Type B pancreatic cell (in vitro differentiated cells): ENCODE data around the gene GPR171. TPM values are rescaled to one million over a fixed set of nuclear protein-coding genes. Genes with fewer than 3 reads are reported as not detected.
"Not testable (repeated sequence)": the region's sequence is repeated elsewhere in the genome, so short reads cannot be mapped to it uniquely, and the experiment has no call there.

Source experiments
- DNase-seq: peaks from one replicate; pipeline ENCODE4 v3.0.0; 2021; ENCODE audit warnings: mixed read lengths; ENCODE audit not compliant: unreplicated experiment; ENCODE audit errors: extremely low spot score
- H3K27ac Mint-ChIP-seq: 2 replicates; pipeline ENCODE4 v1.8.0; 2021; ENCODE audit warnings: mild to moderate bottlenecking, mixed read lengths
- H3K27me3 Mint-ChIP-seq: 2 replicates; pipeline ENCODE4 v1.8.0; 2021; ENCODE audit warnings: mixed read lengths
- H3K36me3 Mint-ChIP-seq: 2 replicates; pipeline ENCODE4 v1.8.0; 2021; ENCODE audit warnings: mixed read lengths
- H3K4me1 Mint-ChIP-seq: one replicate; pipeline ENCODE4 v1.8.0; 2021; ENCODE audit warnings: mixed read lengths; ENCODE audit not compliant: unreplicated experiment
- H3K4me3 Mint-ChIP-seq: 2 replicates; pipeline ENCODE4 v1.8.0; 2021; ENCODE audit warnings: mild to moderate bottlenecking, mixed read lengths
- H3K9me3 Mint-ChIP-seq: 2 replicates; pipeline ENCODE4 v1.8.0; 2021; ENCODE audit warnings: mixed read lengths
- CTCF ChIP-seq: fragments of 200-600 bp; sonication (generic); conservative IDR thresholded peaks from 2 replicates; pipeline ENCODE4 v1.5.0; 2021; ENCODE audit warnings: antibody characterized with exemption, mild to moderate bottlenecking
- total RNA-seq: library from RNA; stranded (reverse); gene quantifications from 2 replicates; pipeline ENCODE4 v1.2.1, GENCODE V29; 2021; ENCODE audit warnings: low replicate concordance

GPR171 gene
- total RNA-seq, 1 donor from 2014 or later, result not detected

- Mint-ChIP-seq H3K4me1 (peaks cover 15% of the 10 kb centered on the region), H3K4me3 (no peak overlapping the region), H3K27me3 (no peaks in the 10 kb centered on the region), H3K9me3 (no peaks in the 10 kb centered on the region), H3K27ac (no peak overlapping the region), H3K36me3 (no peaks in the 10 kb centered on the region)
- DNase-seq, result no peak
- no peak for TF ChIP-seq CTCF
These were observed 20.5 kb downstream of the GPR171 start for GRCh38 chr3:151182349-151183079.

GRCh38 chr3:151178208-151178845, 24.7 kb downstream of the GPR171 start:
- H3K27ac Mint-ChIP-seq, result no peak overlapping the region
- H3K4me3 Mint-ChIP-seq, result no peak overlapping the region
- peaks cover 14% of the 10 kb centered on the region for H3K4me1 Mint-ChIP-seq
- DNase-seq, result no peak
- TF ChIP-seq CTCF, result no peak
- no peaks in the 10 kb centered on the region for H3K27me3 Mint-ChIP-seq
- no peaks in the 10 kb centered on the region for H3K9me3 Mint-ChIP-seq
- H3K36me3 Mint-ChIP-seq, result no peaks in the 10 kb centered on the region

- Mint-ChIP-seq H3K4me3 (no peak overlapping the region), H3K27ac (no peak overlapping the region), H3K4me1 (peaks cover 5% of the 10 kb centered on the region), H3K36me3 (no peaks in the 10 kb centered on the region), H3K27me3 (no peaks in the 10 kb centered on the region), H3K9me3 (no peaks in the 10 kb centered on the region)
- no peak for TF ChIP-seq CTCF
- no peak for DNase-seq
These were observed 27.1 kb downstream of the GPR171 start for GRCh38 chr3:151175952-151176351.

GRCh38 chr3:151174351-151174750, 28.7 kb downstream of the GPR171 start:
- no peaks in the 10 kb centered on the region for H3K9me3 Mint-ChIP-seq
- peaks cover under 1% of the 10 kb centered on the region for H3K4me1 Mint-ChIP-seq
- no peak for TF ChIP-seq CTCF
- H3K27ac Mint-ChIP-seq, result no peak overlapping the region
- H3K4me3 Mint-ChIP-seq, result no peak overlapping the region
- no peak for DNase-seq
- H3K36me3 Mint-ChIP-seq, result no peaks in the 10 kb centered on the region
- no peaks in the 10 kb centered on the region for H3K27me3 Mint-ChIP-seq

GRCh38 chr3:151171145-151171757, 31.8 kb downstream of the GPR171 start:
- no peak overlapping the region for H3K27ac Mint-ChIP-seq
- no peak for TF ChIP-seq CTCF
- no peaks in the 10 kb centered on the region for H3K27me3 Mint-ChIP-seq
- peaks cover under 1% of the 10 kb centered on the region for H3K36me3 Mint-ChIP-seq
- no peak for DNase-seq
- H3K4me3 Mint-ChIP-seq, result no peak overlapping the region
- no peaks in the 10 kb centered on the region for H3K4me1 Mint-ChIP-seq
- no peaks in the 10 kb centered on the region for H3K9me3 Mint-ChIP-seq

GRCh38 chr3:151169948-151170679, 32.9 kb downstream of the GPR171 start:
- H3K27ac Mint-ChIP-seq, H3K4me1 Mint-ChIP-seq, H3K27me3 Mint-ChIP-seq, H3K36me3 Mint-ChIP-seq, DNase-seq, H3K9me3 Mint-ChIP-seq, H3K4me3 Mint-ChIP-seq: not testable (repeated sequence)
